ENCODE results near the gene GNAZ. TPM values are rescaled to one million over a fixed set of nuclear protein-coding genes. Genes with fewer than 3 reads are reported as not detected.

GNAZ gene
- total and polyA plus RNA-seq, 8 donors, result 4.3 to 18.8 (median 9.4) TPM

GRCh38 chr22:23146478-23147205 is 76.3 kb downstream of the GNAZ start:
- Histone ChIP-seq H3K27ac (peak overlapping the region in 2 of 5 donors; percentile 11 to 84), H3K27me3 (no peaks in the 10 kb centered on the region), H3K9me3 (no peaks in the 10 kb centered on the region), H3K4me3 (no peak overlapping the region), H3K36me3 (peaks cover 0 to 22% (median 9%) of the 10 kb centered on the region in 4 donors), H3K4me1 (peaks cover 31 to 61% (median 55%) of the 10 kb centered on the region in 4 donors)
- TF ChIP-seq POLR2A (IDR thresholded peaks at IDR 0.05) (no peak), CTCF (IDR thresholded peaks at IDR 0.05) (no peak), POLR2AphosphoS5 (IDR thresholded peaks at IDR 0.05) (no peak), EP300 (IDR thresholded peaks at IDR 0.05) (no peak)
- intact Hi-C loops (cut with DNase I; ENCODE audit: low total_unique reads), result no loop called here
- WGBS, 5 donors, result 76 to 81% (median 79%) methylated on average over 8 of the region's 8 CpGs
- DNase-seq, result no peak

- DNase-seq, result no peak
Measured at GRCh38 chr22:23147617-23148387, 77.5 kb downstream of the GNAZ start.

GRCh38 chr22:23149743-23150238 is 79.5 kb downstream of the GNAZ start:
- TF ChIP-seq POLR2A (IDR thresholded peaks at IDR 0.05) (no peak), EP300 (IDR thresholded peaks at IDR 0.05) (no peak), CTCF (IDR thresholded peaks at IDR 0.05) (no peak)
- Histone ChIP-seq H3K4me3 (no peak overlapping the region), H3K36me3 (peaks cover 0 to 49% (median 19%) of the 10 kb centered on the region in 4 donors), H3K27ac (no peak overlapping the region), H3K27me3 (no peaks in the 10 kb centered on the region), H3K9me3 (no peaks in the 10 kb centered on the region), H3K4me1 (peaks cover 14 to 38% (median 35%) of the 10 kb centered on the region in 4 donors)
- 81 to 91% (median 86%) methylated on average over 15 of the region's 15 CpGs for WGBS, 5 donors
- intact Hi-C loops (cut with DNase I; ENCODE audit: low total_unique reads), result no loop called here
- DNase-seq, result no peak

More at GRCh38 chr22:23147617-23148387, 77.5 kb downstream of the GNAZ start:
- no peaks in the 10 kb centered on the region for H3K9me3 ChIP-seq
- TF ChIP-seq POLR2AphosphoS5 (IDR thresholded peaks at IDR 0.05), result peak in 1 of 3 donors; percentile 44
- no peak for TF ChIP-seq POLR2A (IDR thresholded peaks at IDR 0.05)
- no peak for TF ChIP-seq EP300 (IDR thresholded peaks at IDR 0.05)
- TF ChIP-seq CTCF (IDR thresholded peaks at IDR 0.05), result no peak
- intact Hi-C loops (cut with DNase I; ENCODE audit: low total_unique reads), result no loop called here
- H3K27ac ChIP-seq, result peak overlapping the region in 2 of 5 donors; percentile 11 to 34
- H3K36me3 ChIP-seq, result peaks cover 0 to 32% (median 14%) of the 10 kb centered on the region in 4 donors
- no peaks in the 10 kb centered on the region for H3K27me3 ChIP-seq
- no peak overlapping the region for H3K4me3 ChIP-seq
- H3K4me1 ChIP-seq, result peaks cover 20 to 49% (median 43%) of the 10 kb centered on the region in 4 donors
- 14 to 24% (median 21%) methylated on average over 6 of the region's 6 CpGs for WGBS, 5 donors

- WGBS, 5 donors, result 83 to 98% (median 93%) methylated on average over 6 of the region's 6 CpGs
- Histone ChIP-seq H3K27me3 (no peaks in the 10 kb centered on the region), H3K9me3 (no peaks in the 10 kb centered on the region), H3K27ac (no peak overlapping the region), H3K4me1 (peaks cover 4 to 29% (median 25%) of the 10 kb centered on the region in 4 donors), H3K36me3 (peaks cover under 1 to 59% (median 20%) of the 10 kb centered on the region in 4 donors), H3K4me3 (no peak overlapping the region)
- intact Hi-C loops (cut with DNase I; ENCODE audit: low total_unique reads), result no loop called here
- no peak for DNase-seq
- TF ChIP-seq POLR2AphosphoS5 (IDR thresholded peaks at IDR 0.05) (no peak), EP300 (IDR thresholded peaks at IDR 0.05) (no peak), POLR2A (IDR thresholded peaks at IDR 0.05) (no peak), CTCF (IDR thresholded peaks at IDR 0.05) (no peak)
Measured at GRCh38 chr22:23150762-23151161, 80.4 kb downstream of the GNAZ start.

Measured in stomach (tissue), 9 donors.